OCI-LY7 (cell line): ENCODE measurements around the gene CXCR3.

Experiments used
- CTCF ChIP-seq: fragments of 200-600 bp; sonication (generic); conservative IDR thresholded peaks from 2 replicates; pipeline ENCODE4 v1.5.1; 2014; ENCODE audit warnings: mild to moderate bottlenecking, antibody characterized with exemption, low read length, moderate library complexity, mixed read lengths
- EZH2phosphoT487 ChIP-seq: fragments of 200-600 bp; sonication (generic); IDR thresholded peaks from 2 replicates; pipeline ENCODE4 v1.6.1; 2018; ENCODE audit warnings: low read depth, borderline replicate concordance, mild to moderate bottlenecking, mixed run types, antibody characterized with exemption, low read length, moderate library complexity, mixed read lengths

- TF ChIP-seq CTCF (no peak), EZH2phosphoT487 (no peak)
Measured at GRCh38 chrX:71621603-71622002, 3.3 kb upstream of the CXCR3 start.
